GM12891 (cell line): ENCODE results near the gene COL2A1.

Source experiments
- DNase-seq: peaks from one replicate; pipeline ENCODE4 v3.0.0; 2011; ENCODE audit warnings: low spot score; ENCODE audit not compliant: insufficient read length
- FAIRE-seq: peaks from 2 replicates; lab custom pipeline; 2011; peaks lifted over from hg19 to GRCh38; lab: Jason Lieb, UNC
- PAX5 ChIP-seq: IDR thresholded peaks from 2 replicates; pipeline ENCODE4 v1.6.1; 2011; ENCODE audit warnings: low read length, moderate library complexity, mild to moderate bottlenecking; ENCODE audit not compliant: insufficient read depth, severe bottlenecking
- POLR2A ChIP-seq: IDR thresholded peaks from 2 replicates; pipeline ENCODE4 v1.6.1; 2011; ENCODE audit warnings: low read depth, low read length, control low read depth
- POLR2AphosphoS5 ChIP-seq: IDR thresholded peaks from 2 replicates; pipeline ENCODE4 v1.6.1; 2011; ENCODE audit warnings: low read depth, low read length, control low read depth
- POU2F2 ChIP-seq: IDR thresholded peaks from 2 replicates; pipeline ENCODE4 v1.6.1; 2011; ENCODE audit warnings: low read depth, mild to moderate bottlenecking, control low read depth, low read length, moderate library complexity
- SPI1 ChIP-seq: IDR thresholded peaks from 2 replicates; pipeline ENCODE4 v1.6.1; 2011; ENCODE audit warnings: low read depth, low read length, control low read depth
- TAF1 ChIP-seq: IDR thresholded peaks from 2 replicates; pipeline ENCODE4 v1.6.1; 2011; ENCODE audit warnings: low read depth, low read length, control low read depth

The COL2A1 gene

GRCh38 chr12:47977772-47978597 lies 26.3 kb downstream of the COL2A1 start:
- no peak for DNase-seq
- TF ChIP-seq PAX5 (no peak), POLR2A (no peak), POU2F2 (no peak), POLR2AphosphoS5 (no peak), TAF1 (no peak), SPI1 (no peak)
- FAIRE-seq: no peak

GRCh38 chr12:47977046-47977771 lies 27.1 kb downstream of the COL2A1 start:
- no peak for TF ChIP-seq POLR2A
- TF ChIP-seq PAX5: no peak
- no peak for TF ChIP-seq SPI1
- TF ChIP-seq POU2F2: no peak
- TF ChIP-seq POLR2AphosphoS5: no peak
- no peak for TF ChIP-seq TAF1
- no peak for DNase-seq
- no peak for FAIRE-seq

- TF ChIP-seq POLR2AphosphoS5: no peak
- TF ChIP-seq TAF1: no peak
- no peak for TF ChIP-seq SPI1
- TF ChIP-seq PAX5: no peak
- no peak for TF ChIP-seq POU2F2
- no peak for TF ChIP-seq POLR2A
- FAIRE-seq: no peak
- DNase-seq: no peak
These were observed 28.5 kb downstream of the COL2A1 start for GRCh38 chr12:47975816-47976215.

- no peak for DNase-seq
- no peak for FAIRE-seq
These were observed 29.1 kb downstream of the COL2A1 start for GRCh38 chr12:47975036-47975620.

GRCh38 chr12:47973870-47974269 lies 30.4 kb downstream of the COL2A1 start:
- DNase-seq (no peak), FAIRE-seq (no peak)
- no peak for TF ChIP-seq TAF1
- no peak for TF ChIP-seq POLR2AphosphoS5
- TF ChIP-seq POU2F2: no peak
- TF ChIP-seq POLR2A: no peak
- TF ChIP-seq SPI1: no peak
- no peak for TF ChIP-seq PAX5

More at GRCh38 chr12:47975036-47975620, 29.1 kb downstream of the COL2A1 start:
- no peak for TF ChIP-seq POU2F2
- no peak for TF ChIP-seq SPI1
- TF ChIP-seq POLR2AphosphoS5: no peak
- no peak for TF ChIP-seq PAX5

GRCh38 chr12:47972895-47973294 lies 31.4 kb downstream of the COL2A1 start:
- FAIRE-seq (no peak), DNase-seq (no peak)
- no peak for TF ChIP-seq PAX5
- no peak for TF ChIP-seq POU2F2
- no peak for TF ChIP-seq POLR2A
- TF ChIP-seq TAF1: no peak
- TF ChIP-seq POLR2AphosphoS5: no peak
- TF ChIP-seq SPI1: no peak

- TF ChIP-seq POU2F2: no peak
- no peak for TF ChIP-seq SPI1
- no peak for TF ChIP-seq PAX5
- TF ChIP-seq TAF1: no peak
- TF ChIP-seq POLR2AphosphoS5: no peak
- TF ChIP-seq POLR2A: no peak
- no peak for DNase-seq
- FAIRE-seq: no peak
These were observed 33.4 kb downstream of the COL2A1 start for GRCh38 chr12:47970843-47971242.

GRCh38 chr12:47969845-47970244 lies 34.4 kb downstream of the COL2A1 start:
- FAIRE-seq (no peak), DNase-seq (no peak)
- no peak for TF ChIP-seq POLR2AphosphoS5

- TF ChIP-seq PAX5: no peak
- no peak for TF ChIP-seq POU2F2
- TF ChIP-seq SPI1: no peak
- TF ChIP-seq TAF1: no peak
- TF ChIP-seq POLR2A: no peak
- no peak for TF ChIP-seq POLR2AphosphoS5
- no peak for FAIRE-seq
- no peak for DNase-seq
These were observed 36.6 kb downstream of the COL2A1 start for GRCh38 chr12:47967461-47968321.

- TF ChIP-seq POLR2AphosphoS5: no peak
- no peak for TF ChIP-seq POLR2A
- TF ChIP-seq TAF1: no peak
- TF ChIP-seq POU2F2: no peak
- TF ChIP-seq PAX5: no peak
- no peak for TF ChIP-seq SPI1
- FAIRE-seq (no peak), DNase-seq (no peak)
These were observed 38.7 kb downstream of the COL2A1 start for GRCh38 chr12:47965581-47965980.
